IPS DF 19.7 (cell line): ENCODE results near the gene PNRC2.
"Not testable (repeated sequence)": the region's sequence is repeated elsewhere in the genome, so short reads cannot be mapped to it uniquely, and the experiment has no call there.

Source experiments
- DNase-seq: peaks from one replicate; pipeline ENCODE4 v3.0.0-alpha.2; 2013; ENCODE audit warnings: low read depth, low spot score

PNRC2 gene

DNA sequence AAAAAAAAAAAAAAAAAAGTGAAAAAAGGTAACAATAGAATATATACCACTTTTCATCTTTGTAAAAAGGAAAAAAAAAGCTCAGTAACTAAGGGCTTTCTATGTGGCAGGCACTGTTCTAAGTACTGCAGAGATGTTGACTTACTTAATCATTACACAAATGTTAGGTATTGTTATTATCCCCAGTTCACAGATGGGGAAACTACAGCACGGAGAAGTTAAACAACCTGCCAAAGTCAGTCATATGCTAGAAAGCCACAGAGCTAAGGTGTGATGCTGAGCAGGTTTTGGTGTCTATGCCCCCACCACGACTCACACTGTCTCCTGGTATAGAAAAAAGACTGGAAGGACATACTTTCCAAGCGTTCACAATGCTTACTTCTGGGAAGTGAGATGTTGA, 6.6 kb upstream of the PNRC2 start:
- DNase-seq = no peak

DNA sequence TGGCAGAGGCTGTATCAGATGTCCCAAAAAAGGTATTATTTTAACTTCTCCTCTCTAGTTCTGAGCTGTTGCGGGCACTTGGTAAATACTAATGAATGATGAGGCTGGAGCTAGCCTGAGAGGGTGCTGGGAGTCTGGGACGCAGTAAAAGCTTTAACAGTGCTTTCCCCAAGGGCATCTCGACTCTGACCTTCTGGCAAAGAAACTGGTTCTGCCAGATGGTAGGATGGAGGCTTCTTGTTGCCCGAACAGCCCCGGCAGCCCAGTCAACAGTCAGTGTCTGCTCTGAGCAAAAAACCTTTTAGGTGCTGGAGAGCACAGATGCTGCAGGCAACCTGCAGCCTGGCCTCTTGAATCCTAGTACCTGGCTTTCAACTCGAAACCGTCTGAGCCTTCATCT, 2.5 kb upstream of the PNRC2 start:
- no peak for DNase-seq

GRCh38 chr1:23958040-23958809, 1.4 kb upstream of the PNRC2 start:
- not testable (repeated sequence) for DNase-seq

- peak; percentile 50 for DNase-seq
Measured at GRCh38 chr1:23958810-23959460, 693 bp upstream of the PNRC2 start.

DNA sequence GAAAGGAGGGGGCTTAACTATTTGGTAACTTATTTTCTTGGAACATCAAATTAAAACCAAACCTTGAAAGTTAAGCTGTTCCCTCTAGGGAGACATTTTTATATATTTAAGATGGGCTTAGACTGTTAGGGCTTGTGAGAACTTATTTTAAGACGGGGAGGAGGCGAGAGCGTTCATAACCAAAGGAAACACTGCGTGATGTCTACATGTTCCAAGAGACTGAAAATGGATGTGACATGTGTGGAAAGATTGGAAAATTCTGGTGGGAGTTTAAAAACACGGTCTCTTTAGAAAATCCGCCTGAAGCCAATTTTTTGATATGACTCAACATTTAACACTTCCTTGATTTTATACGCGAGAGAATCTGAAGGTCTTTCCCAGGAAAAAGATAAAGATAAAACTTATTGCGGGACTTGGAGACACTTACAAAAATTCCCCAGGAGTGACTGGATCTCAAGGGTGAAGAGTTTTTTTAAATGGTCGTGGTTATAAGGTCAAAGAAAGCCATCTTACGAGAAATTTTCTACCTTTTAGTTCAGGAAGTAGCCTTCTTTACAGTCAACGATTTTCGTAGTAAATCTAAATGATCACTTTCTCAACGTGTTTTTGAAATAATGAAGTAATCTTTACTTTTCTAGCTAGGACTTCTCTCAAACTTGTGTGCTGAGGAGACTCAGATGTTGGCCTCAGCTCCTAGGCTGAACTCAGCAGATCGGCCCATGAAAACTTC, 828 bp downstream of the PNRC2 start:
- DNase-seq = no peak

GRCh38 chr1:23963617-23964234, 4.1 kb downstream of the PNRC2 start:
- no peak for DNase-seq

DNA sequence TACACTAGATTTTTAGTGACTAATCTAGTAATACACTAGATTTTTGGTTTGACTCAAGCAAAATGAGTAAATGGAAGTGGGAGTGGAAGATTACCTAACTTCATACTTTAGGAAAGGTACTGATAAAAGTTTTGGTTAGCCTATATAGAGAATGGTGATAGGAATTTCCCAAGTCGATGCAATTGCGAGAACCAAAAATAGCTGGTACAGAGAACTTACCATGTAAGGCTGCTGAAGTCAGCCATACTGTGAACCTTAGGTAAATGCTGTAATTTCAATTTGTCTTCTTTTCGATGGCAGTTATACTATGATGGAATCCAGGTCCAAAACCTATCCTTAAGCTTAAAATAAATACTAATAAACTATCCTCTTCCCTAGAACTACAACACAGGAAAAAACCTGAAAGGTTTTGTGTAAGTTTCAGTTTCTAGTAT, 4.6 kb downstream of the PNRC2 start:
- no peak for DNase-seq

DNA sequence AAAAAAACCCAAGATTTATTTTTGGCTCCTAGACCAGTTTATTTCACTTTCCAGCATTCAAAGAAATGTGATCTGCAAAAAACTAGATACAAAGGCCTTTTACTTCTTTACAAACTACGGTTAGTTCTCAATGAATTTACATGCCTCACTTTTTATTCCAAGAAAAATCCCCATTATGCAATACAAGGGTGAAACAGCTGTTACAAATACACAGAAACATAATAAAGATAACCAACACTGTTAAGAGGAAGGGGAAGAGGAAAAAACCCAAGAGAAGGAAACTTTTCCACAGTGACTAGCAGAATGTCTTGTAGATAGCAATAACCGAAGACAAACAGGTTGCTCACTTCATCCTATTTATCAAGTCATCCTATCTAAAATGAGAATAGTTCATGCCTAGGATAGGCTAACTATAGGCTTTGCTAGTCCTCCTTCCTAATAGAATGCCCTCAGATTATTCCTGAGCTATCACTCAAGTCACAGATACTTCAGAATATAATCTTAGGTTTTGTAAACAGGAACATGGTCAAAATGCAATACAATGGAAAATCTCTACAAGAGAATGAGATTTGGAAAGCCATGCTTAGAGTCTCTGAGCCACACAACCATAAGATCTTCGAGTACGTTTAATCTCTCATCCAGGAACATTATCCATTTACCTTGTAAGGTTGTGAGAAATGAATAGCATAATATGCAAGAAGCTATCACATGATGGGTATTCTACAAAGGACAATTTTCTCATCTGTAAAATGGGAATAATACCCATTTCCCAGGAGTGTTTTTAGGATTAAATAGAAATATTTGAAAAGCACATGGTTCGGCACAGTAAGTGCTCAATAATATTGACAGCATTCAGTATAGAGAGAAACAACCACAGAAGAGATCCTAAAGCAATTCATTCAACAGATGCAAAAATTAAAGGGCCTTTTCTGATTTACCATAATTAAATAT, 5.4 kb downstream of the PNRC2 start:
- no peak for DNase-seq

GRCh38 chr1:23966973-23967493, 7.4 kb downstream of the PNRC2 start:
- no peak for DNase-seq

DNA sequence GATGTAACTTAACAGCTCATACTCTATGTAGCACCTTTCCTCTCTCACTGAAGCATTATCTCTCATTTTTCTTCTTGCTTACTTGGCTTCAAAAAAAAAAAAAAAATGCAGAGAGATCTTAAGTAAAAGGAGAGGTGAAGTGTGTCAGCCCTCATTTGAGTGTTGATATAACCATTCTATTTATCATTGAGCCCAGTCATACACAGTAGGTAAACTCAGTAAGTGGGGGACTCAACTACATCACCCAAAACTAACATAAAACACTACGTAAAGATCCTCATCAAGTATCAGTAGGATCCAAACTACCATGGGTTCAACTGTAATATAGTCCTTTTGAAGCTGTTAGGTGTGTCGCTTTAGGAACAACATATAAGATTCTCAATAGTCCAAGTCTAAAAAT, 8.2 kb downstream of the PNRC2 start:
- no peak for DNase-seq

DNA sequence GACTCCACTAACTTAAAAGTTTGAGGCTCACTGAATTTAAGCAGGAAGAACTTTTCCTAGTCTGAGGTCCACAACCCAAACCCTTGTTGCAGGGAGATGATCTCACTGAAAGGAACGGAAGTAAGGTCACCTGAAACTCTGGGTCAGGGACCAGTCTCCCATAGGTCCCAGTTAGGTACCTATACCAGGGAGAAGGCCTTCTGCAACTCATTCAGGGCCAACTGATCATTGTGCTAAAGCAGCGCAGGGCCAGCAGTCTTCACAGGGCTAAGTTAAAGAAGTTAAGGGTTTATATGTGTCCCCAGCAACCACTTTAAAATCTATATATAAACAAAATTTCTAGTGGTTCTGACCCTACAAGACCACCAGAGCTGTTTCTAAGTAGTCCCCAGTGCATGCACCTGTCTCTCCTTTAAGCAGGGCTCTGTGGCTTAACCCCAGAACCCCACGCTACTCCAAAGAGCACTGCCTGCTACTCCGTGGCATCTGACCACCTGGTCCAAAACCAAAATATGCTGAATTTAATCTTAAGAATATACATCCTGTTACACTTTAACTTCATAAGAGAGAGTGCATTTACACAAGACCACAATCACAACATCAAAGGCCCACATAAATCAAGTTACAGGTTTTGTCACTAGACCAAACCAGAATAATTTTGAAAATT, 17.7 kb downstream of the PNRC2 start:
- no peak for DNase-seq

- DNase-seq = no peak
Measured at GRCh38 chr1:23977854-23978191, 18.2 kb downstream of the PNRC2 start.

GRCh38 chr1:23978805-23979204, 19.2 kb downstream of the PNRC2 start:
- DNase-seq = no peak

DNA sequence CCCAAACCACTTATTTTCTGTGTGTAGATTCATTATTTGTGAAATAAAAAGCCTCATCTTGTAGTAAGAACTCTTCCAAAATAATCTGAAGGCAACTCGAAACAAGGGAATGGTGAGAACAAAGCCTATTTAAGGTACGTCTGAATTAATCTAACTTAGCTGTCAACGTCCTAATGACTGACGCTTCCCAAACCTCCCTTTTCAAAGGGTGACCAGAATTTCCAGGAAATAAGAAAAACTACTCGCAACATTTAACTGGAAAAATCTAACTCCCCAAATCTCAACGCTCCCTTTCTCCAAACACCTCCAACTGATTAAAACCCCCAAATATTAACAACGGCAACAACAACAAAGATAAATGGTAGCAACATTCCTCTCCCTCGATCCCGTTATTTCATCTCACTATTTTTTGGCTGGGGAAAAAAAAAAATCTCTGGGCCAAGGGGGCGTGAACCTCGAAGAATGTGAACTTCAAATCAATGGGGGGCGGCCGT, 19.8 kb downstream of the PNRC2 start:
- DNase-seq = no peak

- peak; percentile 98 for DNase-seq
Measured at GRCh38 chr1:23979881-23980727, 20.5 kb downstream of the PNRC2 start, which contains the start of gene SRSF10. Gene SRSF10 (minus strand): TSS chr1:23980327. CDS start chr1:23980255, 72 bp downstream.

- no peak for DNase-seq
Measured at GRCh38 chr1:23980728-23981070, 21.1 kb downstream of the PNRC2 start.

- DNase-seq = no peak
Measured at GRCh38 chr1:23984417-23985186, 25.0 kb downstream of the PNRC2 start.

- not testable (repeated sequence) for DNase-seq
Measured at GRCh38 chr1:23987038-23987437, 27.4 kb downstream of the PNRC2 start.
